UCSD-AML1 (cell line): ENCODE data around the gene LPAR1.

Experiments used
- DNase-seq: peaks from one replicate; lab custom pipeline; 2025; ENCODE audit not compliant: unreplicated experiment; lab: John Stamatoyannopoulos, UW

LPAR1 gene

GRCh38 chr9:111037708-111038330 lies 451 bp downstream of the LPAR1 start:
- DNase-seq: peak; percentile 64

DNA sequence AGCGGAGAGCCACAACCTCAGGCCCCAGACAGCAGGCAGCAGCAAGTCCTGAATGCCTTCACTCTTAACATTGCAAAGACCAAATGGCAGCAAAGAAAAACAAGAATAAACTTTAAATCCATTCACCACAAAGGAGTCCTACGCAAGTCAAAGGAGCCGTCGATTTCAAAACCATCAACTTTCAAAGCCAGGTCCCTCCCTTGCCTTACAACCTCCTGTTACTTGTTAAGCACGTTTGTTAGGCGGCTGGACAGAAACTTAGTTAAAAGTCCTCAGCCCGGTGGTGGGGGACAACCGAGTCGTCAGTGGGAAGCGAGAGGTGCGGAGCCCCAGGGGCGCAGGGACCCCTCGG lies 938 bp downstream of the LPAR1 start:
- DNase-seq: no peak

DNA sequence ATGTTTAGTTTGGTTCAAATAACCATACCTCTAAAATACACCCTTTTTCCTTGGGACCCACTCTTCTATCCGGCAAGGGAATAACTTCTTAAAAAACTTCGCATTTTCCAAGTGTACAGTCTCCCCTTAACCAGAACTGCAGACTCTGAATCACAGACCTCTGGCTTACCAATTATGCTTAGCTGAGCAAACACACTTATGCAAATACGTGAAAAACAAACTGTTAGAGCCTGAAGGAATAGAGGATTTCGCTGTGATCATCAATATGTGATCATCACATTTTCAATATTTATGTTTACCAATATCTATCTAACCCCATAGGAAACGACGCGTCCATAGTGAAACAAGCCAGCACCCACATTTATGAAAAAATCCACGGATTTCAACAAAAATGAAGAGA lies 1.3 kb downstream of the LPAR1 start:
- no peak for DNase-seq

GRCh38 chr9:111036429-111036789 lies 1.9 kb downstream of the LPAR1 start:
- DNase-seq: no peak

DNA sequence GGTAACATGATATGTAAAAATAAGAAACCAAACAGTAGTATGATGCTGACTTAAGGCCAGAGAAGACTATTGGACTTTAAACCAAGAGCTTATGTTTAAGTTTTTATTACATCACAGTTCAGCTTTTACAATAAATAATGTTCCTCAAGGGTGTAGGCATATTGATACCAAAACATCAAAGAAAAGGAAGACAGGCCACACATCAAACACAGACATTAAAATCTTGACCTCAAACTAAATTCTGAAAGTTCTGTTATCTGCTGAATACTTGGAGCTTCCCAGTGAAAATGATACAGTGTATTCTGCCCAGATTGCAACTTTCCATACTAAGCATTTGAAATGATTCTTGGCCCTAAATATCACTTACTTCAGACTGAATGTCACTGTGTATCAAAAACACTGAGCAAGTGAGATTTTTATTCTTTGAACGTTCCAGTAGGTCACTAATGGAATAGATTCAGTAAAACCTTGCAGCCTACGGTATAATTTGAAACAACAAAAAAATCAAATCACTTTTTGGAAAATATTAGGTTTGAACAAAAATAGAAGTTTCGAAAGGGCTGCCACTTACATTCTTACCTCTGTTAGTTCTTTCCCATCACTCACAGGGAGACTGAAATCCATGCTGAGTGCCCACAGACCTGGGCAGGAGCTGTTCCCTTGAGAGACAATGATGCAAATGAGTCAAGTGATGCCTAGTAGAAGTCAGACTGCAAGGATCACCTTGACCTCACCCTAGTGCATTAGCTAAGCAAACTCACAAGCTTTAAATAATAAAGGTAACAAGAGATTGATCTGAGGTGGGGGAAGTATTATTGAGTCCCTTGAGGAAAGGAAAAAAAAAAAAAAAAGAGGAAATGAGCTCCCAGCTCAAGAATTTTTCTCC lies 2.5 kb downstream of the LPAR1 start:
- DNase-seq: no peak

GRCh38 chr9:111034898-111035539 lies 3.3 kb downstream of the LPAR1 start:
- DNase-seq: no peak

DNA sequence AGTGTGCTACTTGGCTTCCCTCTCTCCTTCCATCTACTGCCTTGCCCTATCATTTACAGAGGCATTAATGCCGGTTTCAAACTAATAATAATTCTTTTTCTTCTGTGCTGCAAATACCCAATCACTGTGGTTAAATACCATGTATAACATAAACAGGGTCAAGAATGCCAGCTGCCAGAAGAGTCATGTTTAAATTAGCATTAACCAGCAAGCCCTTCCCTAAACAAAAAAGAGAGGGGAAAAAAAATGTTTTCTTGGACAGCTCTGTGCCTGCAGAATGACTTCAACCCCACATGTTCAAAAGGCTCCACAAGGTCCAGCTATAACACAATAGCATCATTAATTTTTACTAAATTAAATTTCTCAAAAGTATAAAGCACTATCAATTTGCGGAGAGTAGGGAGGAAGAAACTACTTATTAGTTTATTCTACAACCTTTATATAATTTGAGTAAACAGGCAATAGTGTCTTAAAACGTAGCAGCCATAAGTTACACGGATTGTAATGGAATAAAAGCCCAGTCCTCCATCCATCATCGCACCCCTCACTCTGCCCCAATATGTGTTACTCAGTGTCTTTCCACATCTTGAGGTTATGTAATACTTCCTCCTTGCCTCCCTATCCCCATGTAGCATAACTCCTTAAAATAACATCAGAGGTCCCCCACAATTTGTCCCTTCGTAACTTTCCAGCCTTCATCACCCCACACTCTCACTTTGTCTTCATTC lies 3.9 kb downstream of the LPAR1 start:
- no peak for DNase-seq

- DNase-seq: no peak
Measured at GRCh38 chr9:111030492-111030891, 7.8 kb downstream of the LPAR1 start.

- DNase-seq: peak; percentile 78
Measured at GRCh38 chr9:111029260-111029659, 9.0 kb downstream of the LPAR1 start.

- no peak for DNase-seq
Measured at GRCh38 chr9:111027798-111028197, 10.5 kb downstream of the LPAR1 start.

DNA sequence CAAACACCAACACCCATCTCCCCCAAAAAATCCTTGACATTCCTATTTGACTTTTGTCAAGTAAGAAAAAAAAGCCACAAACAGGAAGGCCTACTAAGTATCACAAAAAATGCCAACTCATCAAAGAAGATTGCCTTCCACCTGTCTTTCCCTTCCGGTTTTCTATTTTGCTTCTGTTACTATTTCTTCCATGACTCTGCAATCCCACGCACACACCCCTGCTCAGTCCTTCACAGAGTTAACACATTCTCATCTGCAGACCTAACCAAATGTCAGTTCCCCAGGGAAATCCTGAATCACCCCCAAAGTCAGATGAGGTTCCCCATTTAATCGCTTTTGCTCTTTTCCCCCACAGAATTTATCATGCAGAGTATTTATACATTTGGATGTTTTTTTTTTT lies 15.1 kb downstream of the LPAR1 start:
- DNase-seq: peak; percentile 19

GRCh38 chr9:111020594-111020993 lies 17.7 kb downstream of the LPAR1 start:
- DNase-seq: no peak

GRCh38 chr9:111016426-111017045 lies 21.7 kb downstream of the LPAR1 start:
- DNase-seq: no peak

- no peak for DNase-seq
Measured at GRCh38 chr9:111016016-111016415, 22.3 kb downstream of the LPAR1 start.

- DNase-seq: no peak
Measured at GRCh38 chr9:111013707-111014106, 24.6 kb downstream of the LPAR1 start.

- no peak for DNase-seq
Measured at GRCh38 chr9:111013250-111013649, 25.0 kb downstream of the LPAR1 start.

GRCh38 chr9:111008158-111009075 lies 29.9 kb downstream of the LPAR1 start:
- no peak for DNase-seq

DNA sequence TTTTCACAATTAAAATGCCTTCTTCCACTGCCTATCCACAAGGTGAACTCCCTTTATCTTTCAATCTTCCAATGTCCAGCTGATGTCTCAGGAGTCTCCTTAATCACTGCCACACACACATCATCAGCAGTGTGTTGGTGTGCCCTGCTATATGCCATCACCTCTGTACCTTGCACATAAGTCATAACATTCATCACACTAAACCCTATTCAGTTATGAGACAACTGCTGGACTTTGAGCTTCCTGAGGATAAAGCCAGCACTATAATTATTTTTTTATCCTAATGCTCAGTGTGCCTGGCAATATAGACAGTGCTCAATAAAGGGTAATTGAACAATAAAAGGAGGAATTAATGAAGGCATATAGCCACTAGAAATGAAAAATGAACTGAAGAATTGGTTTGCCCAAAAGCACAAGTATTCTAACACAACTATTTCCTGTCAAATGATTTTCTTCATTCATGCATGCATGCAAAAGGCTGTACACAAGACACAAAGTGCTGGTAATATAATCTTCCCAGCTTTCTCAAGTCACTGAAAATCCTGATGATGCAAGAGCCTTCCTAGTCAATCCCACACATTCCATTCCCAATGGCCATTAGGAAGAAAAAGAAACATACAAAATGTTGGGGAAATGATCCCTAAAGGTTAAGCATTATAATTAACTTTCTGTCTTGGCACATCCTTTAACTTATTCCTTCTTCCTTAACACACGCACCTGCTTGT lies 32.4 kb downstream of the LPAR1 start:
- no peak for DNase-seq

GRCh38 chr9:111004936-111005335 lies 33.3 kb downstream of the LPAR1 start:
- no peak for DNase-seq
